SK-N-SH treated with all-trans-retinoic acid at 6 μM for 48 hours (cell line): Measurements from ENCODE around the gene LPAR2.
"Not testable (repeated sequence)": the region's sequence is repeated elsewhere in the genome, so short reads cannot be mapped to it uniquely, and the experiment has no call there.

ENCODE experiments used
- ATAC-seq: fragments of 200-7000 bp; cut with Tn5 transposase; 3 replicates; pipeline ENCODE4 v1.9.1; 2020; ENCODE audit warnings: mild to moderate bottlenecking, moderate library complexity
- ARNTL ChIP-seq: fragments of 450-650 bp; formaldehyde crosslinking; IDR thresholded peaks from 2 replicates; pipeline ENCODE4 v1.5.0; 2020; ENCODE audit warnings: low read depth, mild to moderate bottlenecking, moderate library complexity, borderline replicate concordance
- BACH2 ChIP-seq: fragments of 250-450 bp; sonication (Bioruptor Pico); IDR thresholded peaks from 2 replicates; pipeline ENCODE4 v1.9.0; 2021; ENCODE audit warnings: mild to moderate bottlenecking, borderline replicate concordance
- CSDC2 ChIP-seq: fragments of 250-450 bp; sonication (Bioruptor Pico); IDR thresholded peaks from 2 replicates; pipeline ENCODE4 v1.5.0; 2020; ENCODE audit warnings: mild to moderate bottlenecking, moderate library complexity
- ESRRG ChIP-seq: fragments of 250-450 bp; sonication (Bioruptor Pico); IDR thresholded peaks from 2 replicates; pipeline ENCODE4 v1.6.1; 2021; ENCODE audit warnings: mild to moderate bottlenecking
- GLIS3 ChIP-seq: fragments of 250-450 bp; sonication (Bioruptor Pico); IDR thresholded peaks from 2 replicates; pipeline ENCODE4 v1.5.0; 2020; ENCODE audit warnings: mild to moderate bottlenecking, moderate library complexity
- ISL1 ChIP-seq: fragments of 250-450 bp; sonication (Bioruptor Pico); IDR thresholded peaks from 2 replicates; pipeline ENCODE4 v2.1.2; 2022; ENCODE audit warnings: mild to moderate bottlenecking, moderate library complexity
- OSR1 ChIP-seq: fragments of 250-450 bp; sonication (Bioruptor Pico); IDR thresholded peaks from 2 replicates; pipeline ENCODE4 v1.8.0; 2022; ENCODE audit warnings: moderate library complexity, mild to moderate bottlenecking, inconsistent platforms
- PPARA ChIP-seq: fragments of 250-450 bp; sonication (Bioruptor Pico); IDR thresholded peaks from 2 replicates; pipeline ENCODE4 v1.5.0; 2020; ENCODE audit warnings: mild to moderate bottlenecking, borderline replicate concordance
- RARB ChIP-seq: fragments of 250-450 bp; sonication (Bioruptor Pico); IDR thresholded peaks from 2 replicates; pipeline ENCODE4 v1.8.0; 2021; ENCODE audit warnings: mild to moderate bottlenecking, moderate library complexity
- SNAI2 ChIP-seq: fragments of 250-450 bp; sonication (Bioruptor Pico); IDR thresholded peaks from 2 replicates; pipeline ENCODE4 v1.5.0; 2020; ENCODE audit warnings: mild to moderate bottlenecking, moderate library complexity
- TCF4 ChIP-seq: fragments of 250-450 bp; sonication (Bioruptor Pico); IDR thresholded peaks from 2 replicates; pipeline ENCODE4 v1.8.0; 2021; ENCODE audit warnings: mild to moderate bottlenecking, moderate library complexity, borderline replicate concordance
- TOX ChIP-seq: fragments of 250-450 bp; sonication (Bioruptor Pico); IDR thresholded peaks from 2 replicates; pipeline ENCODE4 v1.8.0; 2021; ENCODE audit warnings: mild to moderate bottlenecking, moderate library complexity, borderline replicate concordance
- ZC3H10 ChIP-seq: fragments of 250-450 bp; sonication (Bioruptor Pico); IDR thresholded peaks from 2 replicates; pipeline ENCODE4 v1.5.1; 2021; ENCODE audit warnings: mild to moderate bottlenecking, moderate library complexity
- ZFP3 ChIP-seq: fragments of 250-450 bp; sonication (Bioruptor Pico); IDR thresholded peaks from 2 replicates; pipeline ENCODE4 v1.5.0; 2020; ENCODE audit warnings: mild to moderate bottlenecking, moderate library complexity
- ZFP30 ChIP-seq: fragments of 450-650 bp; formaldehyde crosslinking; IDR thresholded peaks from 2 replicates; pipeline ENCODE4 v1.5.0; 2022; ENCODE audit warnings: mild to moderate bottlenecking, moderate library complexity
- ZNF565 ChIP-seq: fragments of 450-650 bp; formaldehyde crosslinking; conservative IDR thresholded peaks from 2 replicates; pipeline ENCODE4 v1.5.0; 2020; ENCODE audit warnings: low read depth, mild to moderate bottlenecking, moderate library complexity
- ZNF70 ChIP-seq: fragments of 450-650 bp; formaldehyde crosslinking; IDR thresholded peaks from 2 replicates; pipeline ENCODE4 v1.5.0; 2020; ENCODE audit warnings: mild to moderate bottlenecking, moderate library complexity
- ZNF8 ChIP-seq: fragments of 450-650 bp; formaldehyde crosslinking; IDR thresholded peaks from 2 replicates; pipeline ENCODE4 v1.5.0; 2020; ENCODE audit warnings: mild to moderate bottlenecking, moderate library complexity
- TF ChIP-seq, protein P1 (sequence below): fragments of 250-450 bp; sonication (Bioruptor Pico); IDR thresholded peaks from 2 replicates; pipeline ENCODE4 v1.8.0; 2021; ENCODE audit warnings: low read depth, mild to moderate bottlenecking, moderate library complexity, borderline replicate concordance
- TF ChIP-seq, protein P2 (sequence below): fragments of 250-450 bp; sonication (Bioruptor Pico); IDR thresholded peaks from 2 replicates; pipeline ENCODE4 v1.5.0; 2020; ENCODE audit warnings: mild to moderate bottlenecking, moderate library complexity
- TF ChIP-seq, protein P3 (sequence below): fragments of 250-450 bp; sonication (Bioruptor Pico); IDR thresholded peaks from 2 replicates; pipeline ENCODE4 v1.5.1; 2021; ENCODE audit warnings: mild to moderate bottlenecking, moderate library complexity
- TF ChIP-seq, protein P4 (sequence below): fragments of 250-450 bp; sonication (Bioruptor Pico); IDR thresholded peaks from 2 replicates; pipeline ENCODE4 v1.8.0; 2020; ENCODE audit warnings: mild to moderate bottlenecking, moderate library complexity, borderline replicate concordance

Gene LPAR2

DNA sequence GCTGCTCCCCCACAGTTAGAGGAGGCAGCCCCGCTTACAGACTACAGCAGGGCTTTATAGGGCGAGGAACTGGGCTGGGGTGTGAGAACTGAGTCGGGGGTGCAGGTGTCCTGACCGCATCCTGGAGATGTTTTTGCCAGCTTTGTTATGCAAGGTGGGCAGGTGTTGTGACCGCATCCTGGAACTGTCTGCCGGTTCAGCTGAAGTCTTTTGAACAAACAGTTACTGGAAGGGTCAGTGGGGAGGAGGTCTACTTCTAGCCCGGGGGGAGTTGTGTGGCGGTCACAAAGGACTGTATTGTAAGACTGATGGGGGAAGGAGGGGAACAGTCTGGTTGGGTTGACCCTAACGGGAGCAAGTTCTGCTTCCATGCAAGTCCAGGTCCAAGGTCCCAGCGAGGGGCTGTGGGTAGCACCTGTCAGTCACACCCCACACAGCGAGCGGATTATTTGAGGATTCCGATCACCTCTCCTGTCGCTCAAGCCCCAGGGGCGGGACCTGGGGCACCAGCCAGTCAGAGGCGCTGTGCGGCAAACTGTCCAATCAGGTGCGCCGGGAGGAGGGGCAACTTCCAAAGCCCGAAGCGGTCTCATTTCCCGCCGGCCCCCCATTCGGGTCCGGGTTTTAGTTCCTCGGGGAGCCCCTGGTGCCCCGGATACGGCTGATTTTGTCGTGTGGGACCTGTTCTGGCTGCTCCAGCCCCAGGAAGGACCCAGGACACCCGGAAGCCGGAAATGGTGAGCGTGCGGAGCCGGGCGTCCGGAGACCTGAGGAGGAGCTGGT is 40.4 kb upstream of the LPAR2 start, which contains the start of gene ZNF101:
Gene ZNF101 (plus strand): TSS at position 610 of the 783 bp plus-strand sequence. CDS start 125 bp downstream, at position 735.
- TF ChIP-seq, protein P1, sequence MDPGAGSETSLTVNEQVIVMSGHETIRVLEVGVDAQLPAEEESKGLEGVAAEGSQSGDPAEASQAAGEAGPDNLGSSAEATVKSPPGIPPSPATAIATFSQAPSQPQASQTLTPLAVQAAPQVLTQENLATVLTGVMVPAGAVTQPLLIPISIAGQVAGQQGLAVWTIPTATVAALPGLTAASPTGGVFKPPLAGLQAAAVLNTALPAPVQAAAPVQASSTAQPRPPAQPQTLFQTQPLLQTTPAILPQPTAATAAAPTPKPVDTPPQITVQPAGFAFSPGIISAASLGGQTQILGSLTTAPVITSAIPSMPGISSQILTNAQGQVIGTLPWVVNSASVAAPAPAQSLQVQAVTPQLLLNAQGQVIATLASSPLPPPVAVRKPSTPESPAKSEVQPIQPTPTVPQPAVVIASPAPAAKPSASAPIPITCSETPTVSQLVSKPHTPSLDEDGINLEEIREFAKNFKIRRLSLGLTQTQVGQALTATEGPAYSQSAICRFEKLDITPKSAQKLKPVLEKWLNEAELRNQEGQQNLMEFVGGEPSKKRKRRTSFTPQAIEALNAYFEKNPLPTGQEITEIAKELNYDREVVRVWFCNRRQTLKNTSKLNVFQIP (CRISPR knock-in tag), result no peak
- 0 out of 2 replicates have a peak, but pooled peaks have one; percentile 24 for TF ChIP-seq ZNF70 (CRISPR knock-in tag)
- ATAC-seq, result peak; percentile 87

DNA sequence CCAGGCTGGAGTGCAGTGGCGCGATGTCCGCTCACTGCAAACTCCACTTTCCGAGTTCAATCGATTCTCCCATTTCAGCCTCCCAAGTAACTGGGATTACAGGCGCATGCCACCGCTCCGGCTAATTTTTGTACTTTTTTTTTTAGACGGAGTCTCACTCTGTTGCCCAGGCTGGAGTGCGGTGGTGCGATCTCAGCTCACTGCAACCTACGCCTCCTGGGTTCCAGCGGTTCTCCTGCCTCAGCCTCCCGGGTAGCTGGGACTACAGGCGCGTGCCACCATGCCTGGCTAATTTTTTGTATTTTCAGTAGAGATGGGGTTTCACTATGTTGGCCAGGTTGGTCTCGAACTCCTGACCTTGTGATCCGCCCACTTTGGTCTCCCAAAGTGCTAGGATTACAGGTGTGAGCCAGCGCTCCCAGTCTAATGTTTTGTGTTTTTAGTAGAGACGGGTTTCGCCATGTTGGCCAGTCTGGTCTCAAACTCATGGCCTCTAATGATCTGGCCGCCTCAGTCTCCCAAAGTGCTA is 37.5 kb upstream of the LPAR2 start:
- not testable (repeated sequence) for ATAC-seq

DNA sequence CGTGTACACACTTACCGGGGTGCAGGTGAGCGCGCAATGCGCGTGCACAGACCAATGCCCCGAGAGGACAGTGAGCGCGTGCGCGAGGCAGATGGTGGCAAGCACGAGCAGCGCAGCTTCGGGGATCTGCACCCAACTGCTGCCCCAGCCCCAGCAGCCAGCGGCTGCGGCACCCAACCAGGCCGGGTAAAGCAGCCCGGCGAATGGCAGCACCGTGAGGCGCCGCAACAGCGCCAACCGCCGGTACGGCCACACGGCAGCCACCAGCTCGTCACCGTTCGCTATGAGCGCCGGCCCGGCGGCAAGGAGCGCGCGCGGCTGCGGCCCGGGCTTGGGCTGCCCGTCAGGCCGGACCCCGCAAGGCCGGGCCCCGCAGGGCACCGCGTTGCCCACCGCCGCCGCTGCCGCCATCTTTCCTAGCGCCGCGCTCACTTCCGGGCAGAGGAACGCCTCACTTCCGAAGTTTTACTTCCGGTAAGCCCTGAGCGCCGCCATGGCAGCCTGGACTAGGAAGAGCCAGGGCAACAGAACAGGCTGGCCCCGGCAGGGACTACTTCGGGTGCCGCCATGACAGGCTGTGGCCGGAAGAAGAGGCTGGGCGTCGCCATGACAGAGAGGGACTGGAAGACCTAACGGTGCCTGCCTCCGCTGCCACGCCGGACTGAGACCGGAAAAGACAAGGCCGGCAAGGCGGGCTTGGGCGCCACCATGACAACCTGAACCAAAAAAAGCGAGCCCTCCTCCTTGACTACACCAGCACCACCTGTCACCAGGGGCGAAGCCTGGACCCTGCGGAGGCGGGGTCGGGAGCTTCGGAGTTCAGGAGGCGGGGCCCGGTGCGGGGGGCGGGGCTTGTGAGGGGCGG is 35.5 kb upstream of the LPAR2 start, which contains the start of gene ATP13A1:
Gene ATP13A1 (minus strand): TSS at position 421 of the 865 bp plus-strand sequence. CDS start 10 bp downstream, at position 411.
- TF ChIP-seq, protein P1 (CRISPR knock-in tag), result no peak
- TF ChIP-seq, protein P2, sequence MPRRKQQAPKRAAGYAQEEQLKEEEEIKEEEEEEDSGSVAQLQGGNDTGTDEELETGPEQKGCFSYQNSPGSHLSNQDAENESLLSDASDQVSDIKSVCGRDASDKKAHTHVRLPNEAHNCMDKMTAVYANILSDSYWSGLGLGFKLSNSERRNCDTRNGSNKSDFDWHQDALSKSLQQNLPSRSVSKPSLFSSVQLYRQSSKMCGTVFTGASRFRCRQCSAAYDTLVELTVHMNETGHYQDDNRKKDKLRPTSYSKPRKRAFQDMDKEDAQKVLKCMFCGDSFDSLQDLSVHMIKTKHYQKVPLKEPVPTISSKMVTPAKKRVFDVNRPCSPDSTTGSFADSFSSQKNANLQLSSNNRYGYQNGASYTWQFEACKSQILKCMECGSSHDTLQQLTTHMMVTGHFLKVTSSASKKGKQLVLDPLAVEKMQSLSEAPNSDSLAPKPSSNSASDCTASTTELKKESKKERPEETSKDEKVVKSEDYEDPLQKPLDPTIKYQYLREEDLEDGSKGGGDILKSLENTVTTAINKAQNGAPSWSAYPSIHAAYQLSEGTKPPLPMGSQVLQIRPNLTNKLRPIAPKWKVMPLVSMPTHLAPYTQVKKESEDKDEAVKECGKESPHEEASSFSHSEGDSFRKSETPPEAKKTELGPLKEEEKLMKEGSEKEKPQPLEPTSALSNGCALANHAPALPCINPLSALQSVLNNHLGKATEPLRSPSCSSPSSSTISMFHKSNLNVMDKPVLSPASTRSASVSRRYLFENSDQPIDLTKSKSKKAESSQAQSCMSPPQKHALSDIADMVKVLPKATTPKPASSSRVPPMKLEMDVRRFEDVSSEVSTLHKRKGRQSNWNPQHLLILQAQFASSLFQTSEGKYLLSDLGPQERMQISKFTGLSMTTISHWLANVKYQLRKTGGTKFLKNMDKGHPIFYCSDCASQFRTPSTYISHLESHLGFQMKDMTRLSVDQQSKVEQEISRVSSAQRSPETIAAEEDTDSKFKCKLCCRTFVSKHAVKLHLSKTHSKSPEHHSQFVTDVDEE (CRISPR knock-in tag), result peak; percentile 90
- TF ChIP-seq RARB, result no peak
- no peak for TF ChIP-seq ISL1 (CRISPR knock-in tag)
- TF ChIP-seq, protein P3, sequence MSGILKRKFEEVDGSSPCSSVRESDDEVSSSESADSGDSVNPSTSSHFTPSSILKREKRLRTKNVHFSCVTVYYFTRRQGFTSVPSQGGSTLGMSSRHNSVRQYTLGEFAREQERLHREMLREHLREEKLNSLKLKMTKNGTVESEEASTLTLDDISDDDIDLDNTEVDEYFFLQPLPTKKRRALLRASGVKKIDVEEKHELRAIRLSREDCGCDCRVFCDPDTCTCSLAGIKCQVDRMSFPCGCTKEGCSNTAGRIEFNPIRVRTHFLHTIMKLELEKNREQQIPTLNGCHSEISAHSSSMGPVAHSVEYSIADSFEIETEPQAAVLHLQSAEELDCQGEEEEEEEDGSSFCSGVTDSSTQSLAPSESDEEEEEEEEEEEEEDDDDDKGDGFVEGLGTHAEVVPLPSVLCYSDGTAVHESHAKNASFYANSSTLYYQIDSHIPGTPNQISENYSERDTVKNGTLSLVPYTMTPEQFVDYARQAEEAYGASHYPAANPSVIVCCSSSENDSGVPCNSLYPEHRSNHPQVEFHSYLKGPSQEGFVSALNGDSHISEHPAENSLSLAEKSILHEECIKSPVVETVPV (CRISPR knock-in tag), result no peak
- no peak for TF ChIP-seq TCF4
- no peak for TF ChIP-seq PPARA (CRISPR knock-in tag)
- TF ChIP-seq GLIS3 (CRISPR knock-in tag), result no peak
- no peak for TF ChIP-seq ZNF565 (CRISPR knock-in tag)
- TF ChIP-seq CSDC2 (CRISPR knock-in tag), result peak; percentile 58; the same call in 1 of the 2 replicates
- TF ChIP-seq ARNTL (CRISPR knock-in tag), result no peak
- no peak for TF ChIP-seq ZNF8 (CRISPR knock-in tag)
- TF ChIP-seq, protein P4, sequence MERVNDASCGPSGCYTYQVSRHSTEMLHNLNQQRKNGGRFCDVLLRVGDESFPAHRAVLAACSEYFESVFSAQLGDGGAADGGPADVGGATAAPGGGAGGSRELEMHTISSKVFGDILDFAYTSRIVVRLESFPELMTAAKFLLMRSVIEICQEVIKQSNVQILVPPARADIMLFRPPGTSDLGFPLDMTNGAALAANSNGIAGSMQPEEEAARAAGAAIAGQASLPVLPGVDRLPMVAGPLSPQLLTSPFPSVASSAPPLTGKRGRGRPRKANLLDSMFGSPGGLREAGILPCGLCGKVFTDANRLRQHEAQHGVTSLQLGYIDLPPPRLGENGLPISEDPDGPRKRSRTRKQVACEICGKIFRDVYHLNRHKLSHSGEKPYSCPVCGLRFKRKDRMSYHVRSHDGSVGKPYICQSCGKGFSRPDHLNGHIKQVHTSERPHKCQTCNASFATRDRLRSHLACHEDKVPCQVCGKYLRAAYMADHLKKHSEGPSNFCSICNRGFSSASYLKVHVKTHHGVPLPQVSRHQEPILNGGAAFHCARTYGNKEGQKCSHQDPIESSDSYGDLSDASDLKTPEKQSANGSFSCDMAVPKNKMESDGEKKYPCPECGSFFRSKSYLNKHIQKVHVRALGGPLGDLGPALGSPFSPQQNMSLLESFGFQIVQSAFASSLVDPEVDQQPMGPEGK (CRISPR knock-in tag), result no peak
- TF ChIP-seq ZNF70 (CRISPR knock-in tag), result no peak
- no peak for TF ChIP-seq SNAI2
- TF ChIP-seq ZFP3 (CRISPR knock-in tag), result no peak
- TF ChIP-seq BACH2 (CRISPR knock-in tag), result no peak
- TF ChIP-seq ZC3H10 (CRISPR knock-in tag), result 0 out of 2 replicates have a peak, but pooled peaks have one; percentile 26
- no peak for TF ChIP-seq TOX (CRISPR knock-in tag)
- TF ChIP-seq ZFP30, result no peak
- TF ChIP-seq OSR1 (CRISPR knock-in tag), result no peak
- no peak for TF ChIP-seq ESRRG (CRISPR knock-in tag)
- ATAC-seq, result peak; percentile 96
